Measurements from ENCODE around the gene UBN1.

UBN1 gene

GRCh38 chr16:4908854-4909401, 61.6 kb downstream of the UBN1 start:
- TF ChIP-seq CTCF (conservative IDR thresholded peaks at IDR 0.05; ENCODE audit: low read length): no peak
- DNase-seq (ENCODE audit: low read depth): no peak
- no peak overlapping the region for H3K4me3 ChIP-seq (ENCODE audit: low read length)

- DNase-seq (ENCODE audit: low read depth): no peak
- H3K4me3 ChIP-seq (ENCODE audit: low read length): no peak overlapping the region
- TF ChIP-seq CTCF (conservative IDR thresholded peaks at IDR 0.05; ENCODE audit: low read length): no peak
These were observed 62.5 kb downstream of the UBN1 start for GRCh38 chr16:4909825-4910224.

- H3K4me3 ChIP-seq (ENCODE audit: low read length): no peak overlapping the region
- TF ChIP-seq CTCF (conservative IDR thresholded peaks at IDR 0.05; ENCODE audit: low read length): no peak
- no peak for DNase-seq (ENCODE audit: low read depth)
These were observed 63.5 kb downstream of the UBN1 start for GRCh38 chr16:4910828-4911227.

GRCh38 chr16:4911970-4912386, 64.7 kb downstream of the UBN1 start:
- H3K4me3 ChIP-seq (ENCODE audit: low read length): no peak overlapping the region
- TF ChIP-seq CTCF (conservative IDR thresholded peaks at IDR 0.05; ENCODE audit: low read length): no peak
- DNase-seq (ENCODE audit: low read depth): peak; percentile 74

- DNase-seq (ENCODE audit: low read depth): no peak
- TF ChIP-seq CTCF (conservative IDR thresholded peaks at IDR 0.05; ENCODE audit: low read length): no peak
These were observed 66.0 kb downstream of the UBN1 start for GRCh38 chr16:4913130-4913773.

GRCh38 chr16:4913774-4914525, 66.7 kb downstream of the UBN1 start:
- DNase-seq (ENCODE audit: low read depth): no peak
- no peak for TF ChIP-seq CTCF (conservative IDR thresholded peaks at IDR 0.05; ENCODE audit: low read length)
- no peak overlapping the region for H3K4me3 ChIP-seq (ENCODE audit: low read length)

More at GRCh38 chr16:4913130-4913773, 66.0 kb downstream of the UBN1 start:
- H3K4me3 ChIP-seq (ENCODE audit: low read length): no peak overlapping the region

Measured in AG10803 (cell line).